ENCODE data around the gene MUC4.
"Not testable (repeated sequence)": the region's sequence is repeated elsewhere in the genome, so short reads cannot be mapped to it uniquely, and the experiment has no call there.

The MUC4 gene

GRCh38 chr3:195719514-195720254 lies 92.0 kb downstream of the MUC4 start:
- DNase-seq (ENCODE audit: low read depth in 2 of 3, low spot score in 2 of 3): not testable (repeated sequence)

- DNase-seq (ENCODE audit: low read depth in 2 of 3, low spot score in 2 of 3): no peak
Observed at GRCh38 chr3:195718477-195718984, 93.2 kb downstream of the MUC4 start.

- no peak for DNase-seq (ENCODE audit: low read depth in 2 of 3, low spot score in 2 of 3)
Observed at GRCh38 chr3:195717852-195718476, 93.8 kb downstream of the MUC4 start.

- DNase-seq (ENCODE audit: low read depth in 2 of 3, low spot score in 2 of 3): no peak
Observed at GRCh38 chr3:195717416-195717815, 94.3 kb downstream of the MUC4 start.

- DNase-seq (ENCODE audit: low read depth in 2 of 3, low spot score in 2 of 3): no peak
Observed at GRCh38 chr3:195715583-195716266, 96.0 kb downstream of the MUC4 start.

- no peak for DNase-seq (ENCODE audit: low read depth in 2 of 3, low spot score in 2 of 3)
Observed at GRCh38 chr3:195715134-195715533, 96.6 kb downstream of the MUC4 start.

- DNase-seq (ENCODE audit: low read depth in 2 of 3, low spot score in 2 of 3): no peak
Observed at GRCh38 chr3:195714380-195715011, 97.2 kb downstream of the MUC4 start.

GRCh38 chr3:195713150-195713549 lies 98.6 kb downstream of the MUC4 start:
- not testable (repeated sequence) for DNase-seq (ENCODE audit: low read depth in 2 of 3, low spot score in 2 of 3)

GRCh38 chr3:195712535-195712910 lies 99.2 kb downstream of the MUC4 start:
- DNase-seq (ENCODE audit: low read depth in 2 of 3, low spot score in 2 of 3): not testable (repeated sequence)

- no peak for DNase-seq (ENCODE audit: low read depth in 2 of 3, low spot score in 2 of 3)
Observed at GRCh38 chr3:195711813-195712534, 99.8 kb downstream of the MUC4 start.

- DNase-seq (ENCODE audit: low read depth in 2 of 3, low spot score in 2 of 3): not testable (repeated sequence)
Observed at GRCh38 chr3:195711091-195711812, 100.5 kb downstream of the MUC4 start.

GRCh38 chr3:195710126-195710905 lies 101.4 kb downstream of the MUC4 start:
- not testable (repeated sequence) for DNase-seq (ENCODE audit: low read depth in 2 of 3, low spot score in 2 of 3)

- no peak for DNase-seq (ENCODE audit: low read depth in 2 of 3, low spot score in 2 of 3)
Observed at GRCh38 chr3:195709676-195710085, 102.0 kb downstream of the MUC4 start.

- DNase-seq (ENCODE audit: low read depth in 2 of 3, low spot score in 2 of 3): no peak
Observed at GRCh38 chr3:195708626-195709481, 102.9 kb downstream of the MUC4 start.

- DNase-seq (ENCODE audit: low read depth in 2 of 3, low spot score in 2 of 3): no peak
Observed at GRCh38 chr3:195708061-195708460, 103.7 kb downstream of the MUC4 start.

GRCh38 chr3:195705081-195705991 lies 106.4 kb downstream of the MUC4 start:
- no peak for DNase-seq (ENCODE audit: low read depth in 2 of 3, low spot score in 2 of 3)

- DNase-seq (ENCODE audit: low read depth in 2 of 3, low spot score in 2 of 3): no peak
Observed at GRCh38 chr3:195704433-195704999, 107.2 kb downstream of the MUC4 start.

All from activated CD8-positive, alpha-beta memory T cell treated with anti-CD3 and anti-CD28 coated beads for 48 hours (primary cell).